HEK293T (cell line): Measurements from ENCODE around the gene RYK.

ENCODE experiments used
- FOXK2 ChIP-seq: fragments of 450-650 bp; IDR thresholded peaks from 2 replicates; pipeline ENCODE4 v1.6.1; 2016; ENCODE audit warnings: mild to moderate bottlenecking
- FOXM1 ChIP-seq: fragments of 450-650 bp; IDR thresholded peaks from 2 replicates; pipeline ENCODE4 v1.6.1; 2017; ENCODE audit warnings: mild to moderate bottlenecking, borderline replicate concordance
- PKNOX1 ChIP-seq: fragments of 450-650 bp; IDR thresholded peaks from 2 replicates; pipeline ENCODE4 v1.6.1; 2016
- SP1 ChIP-seq: fragments of 450-650 bp; IDR thresholded peaks from 2 replicates; pipeline ENCODE4 v1.6.1; 2017
- ZNF384 ChIP-seq: fragments of 450-650 bp; IDR thresholded peaks from 2 replicates; pipeline ENCODE4 v1.6.1; 2016

GRCh38 chr3:134199240-134199639, 51.4 kb downstream of the RYK start:
- TF ChIP-seq FOXM1 (no peak), FOXK2 (no peak), PKNOX1 (no peak), SP1 (no peak), ZNF384 (no peak)
